Adrenal gland (tissue), 12 donors: ENCODE measurements around the gene FNIP2. TPM values are rescaled to one million over a fixed set of nuclear protein-coding genes. Genes with fewer than 3 reads are reported as not detected.

Source experiments
- DNase-seq, 7 donors: peaks; one replicate each; pipeline ENCODE4 v3.0.0-alpha.2; 2019 to 2020
- H3K27ac ChIP-seq, 5 donors: fragments of 200-600 bp; sonication (generic) in 4 of 5; 1 replicate in 3 of 5; 2 replicates in 2 of 5; pipeline versions ENCODE4 v1.5.1 to v1.8.0; 2016 to 2020; ENCODE audit warnings: mild to moderate bottlenecking in 1 of 5
- H3K27me3 ChIP-seq: fragments of 200-600 bp; 2 replicates; pipeline ENCODE4 v1.8.0; 2021
- H3K36me3 ChIP-seq, 2 donors: fragments of 200-600 bp; replicated peaks in 1 of 2; 1 replicate in 1 of 2; 2 replicates in 1 of 2; pipeline versions ENCODE4 v1.5.1 to v1.8.0; 2018 to 2022
- H3K4me1 ChIP-seq, 2 donors: fragments of 200-600 bp; replicated peaks in 1 of 2; 1 replicate in 1 of 2; 2 replicates in 1 of 2; pipeline versions ENCODE4 v1.5.1 to v1.8.0; 2018 to 2021
- H3K4me3 ChIP-seq, 4 donors: fragments of 200-600 bp; sonication (generic) in 3 of 4; one replicate each; pipeline ENCODE4 v1.5.1; 2016 to 2018
- H3K9me3 ChIP-seq, 3 donors: fragments of 200-600 bp; sonication (generic) in 1 of 3; replicated peaks in 1 of 3; 1 replicate in 2 of 3; 2 replicates in 1 of 3; pipeline versions ENCODE4 v1.5.1 to v1.8.0; 2016 to 2021
- CTCF ChIP-seq, 6 experiments: fragments of 450-650 bp in 4 of 6; fragments of 200-600 bp in 2 of 6; sonication (generic) in 1 of 6; IDR thresholded peaks; 1 replicate in 5 of 6; 2 replicates in 1 of 6; pipeline versions ENCODE4 v1.5.1 to v1.8.0; 2016 to 2021; ENCODE audit warnings: antibody characterized with exemption in 6 of 6, mild to moderate bottlenecking in 2 of 6, moderate library complexity in 1 of 6
- POLR2A ChIP-seq, 2 donors: fragments of 450-650 bp; IDR thresholded peaks; one replicate each; pipeline ENCODE4 v1.6.1; 2017; ENCODE audit warnings: antibody characterized with exemption in 2 of 2, mild to moderate bottlenecking in 2 of 2, moderate library complexity in 1 of 2
- WGBS, 4 donors: extraction: QIAGEN DNeasy Blood & Tissue Kit in 2 of 4; methylation state at CpG; one replicate each; pipeline versions ENCODE4 v1.1.5 to v1.1.7; 2013 to 2017; 5-methylcytosine and 5-hydroxymethylcytosine counted together
- intact Hi-C, 2 donors: fragments of 100-400 bp; cut with DNase I; formaldehyde crosslinking; loops; one replicate each; pipeline versions ENCODE4 v1.14.1 to v1.15.0; 2022 to 2023
- polyA plus RNA-seq, 3 donors: library from polyadenylated mRNA; stranded (reverse); fragments of 200-250 nt in 2 of 3; fragments of 350-450 nt in 1 of 3; fragmentation: Illumina TruSeq in 1 of 3; extraction: RNeasy Lipid Tissue Mini Kit (QIAGEN cat#74804) in 1 of 3; gene quantifications; one replicate each; pipeline ENCODE4 v1.2.3, GENCODE V29; 2013 to 2014
- total RNA-seq, 9 donors: library from RNA; depleted of rRNA in 4 of 9; stranded (reverse); fragments of >200 nt in 4 of 9; fragments of 120-200 nt in 1 of 9; fragmentation: NEBNext Ultra II Directional in 1 of 9; extraction: Animal tissue kit (Norgen Biotek cat#: 25700) in 1 of 9; gene quantifications; one replicate each; pipeline versions ENCODE4 v1.1.0 to v1.2.4, GENCODE V29; 2013 to 2023
- donor health status: healthy with polysubstance abuse.
- donor health status: Bipolar disorder and iron deficiency.
- donor health status: DM: yes; HTN: yes; CAD: no.
- donor health status: DM: no; HTN: no; CAD: no.
- donor health status: DM: no; HTN: no; CAD: no.
- donor health status: DM: yes; HTN: yes; CAD: no.

Gene FNIP2
- total and polyA plus RNA-seq, 12 donors = 3.5 to 39.4 (median 27.1) TPM

- Histone ChIP-seq H3K36me3 (no peaks in the 10 kb centered on the region), H3K4me1 (peaks cover 13 to 53% of the 10 kb centered on the region in 2 donors), H3K27me3 (no peaks in the 10 kb centered on the region), H3K27ac (no peak overlapping the region), H3K4me3 (no peak overlapping the region), H3K9me3 (no peaks in the 10 kb centered on the region)
- no peak for TF ChIP-seq CTCF (IDR thresholded peaks at IDR 0.05)
- TF ChIP-seq POLR2A (IDR thresholded peaks at IDR 0.05) = no peak
- no peak for DNase-seq
- intact Hi-C loops = loop anchor here in 1 of 2 donors (5.0 kb wide), 1 partner anchor 37 kb away; no protein-coding TSS in a partner anchor
- 91 to 95% (median 93%) methylated on average over 3 of the region's 3 CpGs for WGBS, 4 donors
These were observed 46.0 kb downstream of the FNIP2 start for GRCh38 chr4:158814636-158815330.

- Histone ChIP-seq H3K4me3 (no peak overlapping the region), H3K27me3 (no peaks in the 10 kb centered on the region), H3K4me1 (peaks cover 0 to 45% of the 10 kb centered on the region in 2 donors), H3K27ac (no peak overlapping the region), H3K9me3 (no peaks in the 10 kb centered on the region), H3K36me3 (no peaks in the 10 kb centered on the region)
- intact Hi-C loops = no loop called here
- TF ChIP-seq POLR2A (IDR thresholded peaks at IDR 0.05) (no peak), CTCF (IDR thresholded peaks at IDR 0.05) (no peak)
- WGBS, 4 donors = 71 to 93% (median 88%) methylated on average over 1 of the region's 1 CpG
- DNase-seq = no peak
These were observed 48.1 kb downstream of the FNIP2 start for GRCh38 chr4:158816955-158817354.

GRCh38 chr4:158817562-158818296 lies 48.9 kb downstream of the FNIP2 start:
- Histone ChIP-seq H3K27me3 (no peaks in the 10 kb centered on the region), H3K27ac (peak overlapping the region in 2 of 5 donors; percentile 41 to 63), H3K36me3 (no peaks in the 10 kb centered on the region), H3K4me3 (no peak overlapping the region), H3K9me3 (no peaks in the 10 kb centered on the region), H3K4me1 (peaks cover 0 to 37% of the 10 kb centered on the region in 2 donors)
- intact Hi-C loops = no loop called here
- TF ChIP-seq POLR2A (IDR thresholded peaks at IDR 0.05) (no peak), CTCF (IDR thresholded peaks at IDR 0.05) (no peak)
- DNase-seq = no peak
- WGBS, 4 donors = 85 to 91% (median 86%) methylated on average over 10 of the region's 10 CpGs

- Histone ChIP-seq H3K27me3 (no peaks in the 10 kb centered on the region), H3K27ac (peak overlapping the region in 1 of 5 donors; percentile 63), H3K4me1 (peaks cover 0 to 40% of the 10 kb centered on the region in 2 donors), H3K36me3 (no peaks in the 10 kb centered on the region), H3K4me3 (no peak overlapping the region), H3K9me3 (no peaks in the 10 kb centered on the region)
- no peak for TF ChIP-seq CTCF (IDR thresholded peaks at IDR 0.05)
- TF ChIP-seq POLR2A (IDR thresholded peaks at IDR 0.05) = no peak
- WGBS, 4 donors = 54 to 63% (median 57%) methylated on average over 2 of the region's 2 CpGs
- no peak for DNase-seq
- intact Hi-C loops = no loop called here
These were observed 49.8 kb downstream of the FNIP2 start for GRCh38 chr4:158818560-158819140.
